OCI-LY1 (cell line): ENCODE measurements around the gene CCDC12.

ENCODE experiments used
- H2AFZ ChIP-seq: fragments of 200-600 bp; sonication (generic), shearing (Covaris generic); 2 replicates; pipeline ENCODE4 v1.6.0; 2014; ENCODE audit warnings: antibody characterized with exemption, mild to moderate bottlenecking, low read length
- H3F3A ChIP-seq: fragments of 200-600 bp; sonication (generic), shearing (Covaris generic); 2 replicates; pipeline ENCODE4 v1.6.0; 2014; ENCODE audit warnings: mild to moderate bottlenecking, antibody characterized with exemption, low read length, moderate library complexity; ENCODE audit not compliant: insufficient read depth
- H3K27ac ChIP-seq: fragments of 200-600 bp; sonication (generic); 2 replicates; pipeline ENCODE4 v1.5.1; 2014; ENCODE audit warnings: low read length, mixed run types, mild to moderate bottlenecking, low read depth; ENCODE audit not compliant: poor library complexity, severe bottlenecking
- H3K27me3 ChIP-seq: fragments of 200-600 bp; sonication (generic); 2 replicates; pipeline ENCODE4 v1.6.0; 2014; ENCODE audit warnings: antibody characterized with exemption, mild to moderate bottlenecking, low read length, moderate library complexity; ENCODE audit not compliant: insufficient read depth
- H3K36me3 ChIP-seq: fragments of 200-600 bp; sonication (generic); 2 replicates; pipeline ENCODE4 v1.6.1; 2014; ENCODE audit warnings: mild to moderate bottlenecking, antibody characterized with exemption, low read length, moderate library complexity, mixed read lengths; ENCODE audit not compliant: insufficient read depth
- H3K4me1 ChIP-seq: fragments of 200-600 bp; sonication (generic); 2 replicates; pipeline ENCODE4 v1.5.1; 2014; ENCODE audit warnings: mild to moderate bottlenecking, low read length, moderate library complexity; ENCODE audit not compliant: insufficient read depth, severe bottlenecking
- H3K4me2 ChIP-seq: fragments of 200-600 bp; sonication (generic), shearing (Covaris generic); 2 replicates; pipeline ENCODE4 v1.6.1; 2014; ENCODE audit warnings: low read length
- H3K4me3 ChIP-seq: fragments of 200-600 bp; sonication (generic); 2 replicates; pipeline ENCODE4 v1.5.1; 2014; ENCODE audit warnings: low read length, low read depth, mild to moderate bottlenecking, mixed read lengths; ENCODE audit not compliant: poor library complexity, severe bottlenecking
- H3K79me2 ChIP-seq: fragments of 200-600 bp; shearing (Covaris generic); 2 replicates; pipeline ENCODE4 v1.6.1; 2016; ENCODE audit warnings: mixed run types, low read length, mixed read lengths; ENCODE audit not compliant: insufficient read depth
- H3K9ac ChIP-seq: fragments of 200-600 bp; sonication (generic), shearing (Covaris generic); 2 replicates; pipeline ENCODE4 v1.6.1; 2014; ENCODE audit warnings: mild to moderate bottlenecking, low read length, mixed read lengths
- H3K9me2 ChIP-seq: fragments of 200-600 bp; sonication (generic), shearing (Covaris generic); 2 replicates; pipeline ENCODE4 v1.6.1; 2014; ENCODE audit warnings: low read depth, mild to moderate bottlenecking, low read length, mixed read lengths
- H3K9me3 ChIP-seq: fragments of 200-600 bp; shearing (Covaris generic); 2 replicates; pipeline ENCODE4 v1.6.1; 2014; ENCODE audit warnings: low read length, mixed read lengths
- H4K20me1 ChIP-seq: fragments of 200-600 bp; sonication (generic), shearing (Covaris generic); 2 replicates; pipeline ENCODE4 v1.6.0; 2016; ENCODE audit warnings: mild to moderate bottlenecking, low read length; ENCODE audit not compliant: insufficient read depth
- CTCF ChIP-seq: fragments of 200-600 bp; sonication (generic), shearing (Covaris generic); IDR thresholded peaks from 2 replicates; pipeline ENCODE4 v1.5.1; 2017; ENCODE audit warnings: mild to moderate bottlenecking, antibody characterized with exemption, low read length, moderate library complexity, mixed read lengths
- EZH2 ChIP-seq: fragments of 200-600 bp; sonication (generic), shearing (Covaris generic); IDR thresholded peaks from 2 replicates; pipeline ENCODE4 v1.8.0; 2017; ENCODE audit warnings: borderline replicate concordance, mixed run types, mild to moderate bottlenecking, antibody characterized with exemption, low read length, moderate library complexity, mixed read lengths

CCDC12 gene

GRCh38 chr3:46890132-46890531, 86.4 kb downstream of the CCDC12 start:
- H3K4me1 ChIP-seq: no peaks in the 10 kb centered on the region
- no peaks in the 10 kb centered on the region for H4K20me1 ChIP-seq
- no peak overlapping the region for H3K4me2 ChIP-seq
- H3K4me3 ChIP-seq: no peak overlapping the region
- no peak overlapping the region for H2AFZ ChIP-seq
- no peaks in the 10 kb centered on the region for H3F3A ChIP-seq
- H3K9ac ChIP-seq: no peak overlapping the region
- H3K27ac ChIP-seq: no peak overlapping the region
- no peaks in the 10 kb centered on the region for H3K9me2 ChIP-seq
- no peaks in the 10 kb centered on the region for H3K9me3 ChIP-seq
- peaks cover 2% of the 10 kb centered on the region; the same call in 1 of the 2 replicates for H3K27me3 ChIP-seq
- no peaks in the 10 kb centered on the region for H3K36me3 ChIP-seq
- TF ChIP-seq EZH2 (no peak), CTCF (no peak)
- H3K79me2 ChIP-seq: no peaks in the 10 kb centered on the region

- TF ChIP-seq EZH2 (no peak), CTCF (no peak)
- H3K4me2 ChIP-seq: no peak overlapping the region
- H2AFZ ChIP-seq: no peak overlapping the region
- no peaks in the 10 kb centered on the region for H3F3A ChIP-seq
- no peak overlapping the region for H3K4me3 ChIP-seq
- H3K36me3 ChIP-seq: no peaks in the 10 kb centered on the region
- no peak overlapping the region for H3K27ac ChIP-seq
- H4K20me1 ChIP-seq: no peaks in the 10 kb centered on the region
- H3K79me2 ChIP-seq: no peaks in the 10 kb centered on the region
- H3K9me2 ChIP-seq: no peaks in the 10 kb centered on the region
- no peaks in the 10 kb centered on the region for H3K4me1 ChIP-seq
- H3K9me3 ChIP-seq: no peaks in the 10 kb centered on the region
- peaks cover 7% of the 10 kb centered on the region; the same call in 1 of the 2 replicates for H3K27me3 ChIP-seq
- no peak overlapping the region for H3K9ac ChIP-seq
Measured at GRCh38 chr3:46889381-46890110, 87.0 kb downstream of the CCDC12 start.

- peaks cover 8% of the 10 kb centered on the region; the same call in 1 of the 2 replicates for H3K27me3 ChIP-seq
- no peaks in the 10 kb centered on the region for H3K79me2 ChIP-seq
- H3K4me1 ChIP-seq: no peaks in the 10 kb centered on the region
- no peak overlapping the region for H3K4me3 ChIP-seq
- no peak overlapping the region for H3K27ac ChIP-seq
- H3K9ac ChIP-seq: no peak overlapping the region
- no peaks in the 10 kb centered on the region for H3K9me2 ChIP-seq
- no peaks in the 10 kb centered on the region for H3F3A ChIP-seq
- no peak overlapping the region for H2AFZ ChIP-seq
- no peaks in the 10 kb centered on the region for H3K36me3 ChIP-seq
- TF ChIP-seq CTCF (no peak), EZH2 (no peak)
- no peaks in the 10 kb centered on the region for H4K20me1 ChIP-seq
- H3K4me2 ChIP-seq: no peak overlapping the region
- H3K9me3 ChIP-seq: no peaks in the 10 kb centered on the region
Measured at GRCh38 chr3:46888705-46889104, 87.8 kb downstream of the CCDC12 start.
